Endothelial cell of umbilical vein (primary cell): ENCODE data around the gene CASKIN1.

ENCODE experiments used
- EZH2 ChIP-seq: IDR thresholded peaks from 2 replicates; pipeline ENCODE4 v1.6.1; 2012; ENCODE audit warnings: borderline replicate concordance, low read depth, mild to moderate bottlenecking, moderate library complexity, low read length, inconsistent platforms; ENCODE audit not compliant: severe bottlenecking
- GATA2 ChIP-seq: IDR thresholded peaks from 2 replicates; pipeline ENCODE4 v1.7.0; 2011; ENCODE audit warnings: low read depth, mild to moderate bottlenecking, moderate library complexity, mixed read lengths, low read length; ENCODE audit not compliant: insufficient read length, insufficient read depth
- JUN ChIP-seq: IDR thresholded peaks from 2 replicates; pipeline ENCODE4 v1.6.1; 2011; ENCODE audit warnings: borderline replicate concordance, low read depth; ENCODE audit not compliant: insufficient read length, insufficient read depth
- MYC ChIP-seq: IDR thresholded peaks from one replicate; pipeline ENCODE4 v1.6.1; 2011; ENCODE audit warnings: mild to moderate bottlenecking, low read depth, low read length
- POLR2A ChIP-seq: IDR thresholded peaks from 2 replicates; pipeline ENCODE4 v1.6.1; 2012; ENCODE audit warnings: low read depth, mild to moderate bottlenecking, control low read depth, low read length
- POLR2AphosphoS5 ChIP-seq: IDR thresholded peaks from 2 replicates; pipeline ENCODE4 v1.6.1; 2012; ENCODE audit warnings: low read depth, mild to moderate bottlenecking, control low read depth, low read length, moderate library complexity; ENCODE audit not compliant: insufficient read depth
- TF ChIP-seq, protein P1 (sequence below), 2 donors: IDR thresholded peaks; 1 replicate in 1 of 2; 2 replicates in 1 of 2; pipeline ENCODE4 v1.5.1; 2011; ENCODE audit warnings: low read length in 2 of 2, mild to moderate bottlenecking in 2 of 2, moderate library complexity in 2 of 2, control low read depth in 1 of 2, inconsistent platforms in 1 of 2, low read depth in 1 of 2; ENCODE audit not compliant: insufficient read depth in 1 of 2; ENCODE audit errors: extremely low read depth in 1 of 2
- TF ChIP-seq, protein P2 (sequence below): IDR thresholded peaks from 2 replicates; pipeline ENCODE4 v1.6.1; 2011; ENCODE audit not compliant: insufficient read depth, insufficient read length

DNA sequence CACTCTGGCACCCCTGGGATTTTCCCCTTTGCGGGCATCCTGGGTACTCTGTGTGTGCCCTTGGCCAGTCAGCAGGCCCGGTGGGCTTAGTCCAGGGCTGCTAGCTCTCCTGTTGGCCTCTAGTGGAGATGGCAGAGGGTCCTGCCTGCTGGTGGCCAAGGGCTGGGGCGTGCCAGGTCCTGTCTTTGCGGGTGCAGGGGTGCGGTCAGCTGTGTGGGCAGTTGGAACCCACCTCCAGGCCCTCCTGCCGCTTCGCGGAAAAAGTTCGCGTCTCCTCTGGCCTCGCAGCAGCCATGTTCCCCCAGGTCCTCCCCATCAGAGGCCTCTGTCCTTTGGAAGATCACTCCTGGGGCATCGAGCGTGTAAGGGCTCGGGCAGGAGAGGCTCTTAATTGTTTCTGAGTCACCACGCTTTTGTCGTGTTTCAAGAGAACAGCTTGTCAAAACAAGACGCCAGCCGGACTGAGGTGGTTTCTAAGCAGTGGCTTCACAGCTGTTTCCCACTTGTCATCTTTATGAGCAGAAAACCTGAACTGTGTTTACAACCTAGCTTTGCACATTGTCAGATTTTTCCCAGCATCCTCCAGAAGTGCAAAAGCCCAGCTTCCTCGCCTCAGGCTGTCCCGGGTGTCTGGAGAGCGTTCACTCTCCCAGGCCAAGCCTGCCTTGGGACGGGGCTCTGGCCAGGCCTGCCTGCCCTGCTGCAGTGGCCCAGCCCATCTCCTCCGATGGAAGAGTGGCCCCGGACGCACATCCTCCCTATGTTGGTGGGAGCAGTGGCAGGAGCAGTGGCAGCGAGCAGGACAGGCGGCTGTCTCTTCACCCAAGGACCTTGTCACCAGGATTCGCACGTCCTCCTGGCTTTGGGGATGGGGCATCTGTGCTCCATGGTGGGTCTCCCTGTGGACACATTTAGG is 34.9 kb upstream of the CASKIN1 start:
- TF ChIP-seq POLR2AphosphoS5 (no peak), EZH2 (no peak), POLR2A (no peak), GATA2 (no peak), MYC (no peak), JUN (no peak)
- TF ChIP-seq, protein P1, sequence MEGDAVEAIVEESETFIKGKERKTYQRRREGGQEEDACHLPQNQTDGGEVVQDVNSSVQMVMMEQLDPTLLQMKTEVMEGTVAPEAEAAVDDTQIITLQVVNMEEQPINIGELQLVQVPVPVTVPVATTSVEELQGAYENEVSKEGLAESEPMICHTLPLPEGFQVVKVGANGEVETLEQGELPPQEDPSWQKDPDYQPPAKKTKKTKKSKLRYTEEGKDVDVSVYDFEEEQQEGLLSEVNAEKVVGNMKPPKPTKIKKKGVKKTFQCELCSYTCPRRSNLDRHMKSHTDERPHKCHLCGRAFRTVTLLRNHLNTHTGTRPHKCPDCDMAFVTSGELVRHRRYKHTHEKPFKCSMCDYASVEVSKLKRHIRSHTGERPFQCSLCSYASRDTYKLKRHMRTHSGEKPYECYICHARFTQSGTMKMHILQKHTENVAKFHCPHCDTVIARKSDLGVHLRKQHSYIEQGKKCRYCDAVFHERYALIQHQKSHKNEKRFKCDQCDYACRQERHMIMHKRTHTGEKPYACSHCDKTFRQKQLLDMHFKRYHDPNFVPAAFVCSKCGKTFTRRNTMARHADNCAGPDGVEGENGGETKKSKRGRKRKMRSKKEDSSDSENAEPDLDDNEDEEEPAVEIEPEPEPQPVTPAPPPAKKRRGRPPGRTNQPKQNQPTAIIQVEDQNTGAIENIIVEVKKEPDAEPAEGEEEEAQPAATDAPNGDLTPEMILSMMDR (IDR thresholded peaks at IDR 0.05; ENCODE audit: extremely low read depth in 1 of 2, insufficient read depth in 1 of 2, low read depth in 1 of 2, low read length in 2 of 2), result no peak
- TF ChIP-seq, protein P2, sequence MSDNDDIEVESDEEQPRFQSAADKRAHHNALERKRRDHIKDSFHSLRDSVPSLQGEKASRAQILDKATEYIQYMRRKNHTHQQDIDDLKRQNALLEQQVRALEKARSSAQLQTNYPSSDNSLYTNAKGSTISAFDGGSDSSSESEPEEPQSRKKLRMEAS, result no peak
